Measurements from ENCODE around the gene TCTN3. TPM values are rescaled to one million over a fixed set of nuclear protein-coding genes. Genes with fewer than 3 reads are reported as not detected.

TCTN3 gene
- total RNA-seq, 1 experiment from 2014 or later, result 41.7 TPM

DNA sequence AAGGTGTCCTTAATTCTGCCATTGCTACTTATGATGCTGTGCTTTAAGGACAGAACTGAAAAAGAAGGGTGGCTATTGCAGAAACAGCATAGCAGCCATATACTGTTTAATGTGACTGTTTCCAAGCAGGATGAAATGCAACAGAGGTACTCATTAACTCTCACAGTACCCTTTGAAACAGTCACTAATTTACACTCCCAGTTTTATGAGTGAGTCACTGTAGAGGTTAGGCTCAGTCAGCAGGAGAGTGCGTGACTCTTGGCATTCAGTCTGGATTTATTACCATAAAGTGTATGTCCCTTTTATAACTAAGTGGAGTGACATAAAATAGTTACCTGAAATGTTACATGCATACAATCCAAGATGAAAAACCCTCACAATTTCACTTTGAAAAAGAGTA, 64.9 kb downstream of the TCTN3 start:
- DNase-seq (ENCODE audit: low read depth, low spot score) (no peak), ATAC-seq (no peak)
- intact Hi-C loops (cut with micrococcal nuclease), result loop anchor here (10.0 kb wide), 1 partner anchor 216 kb away; no protein-coding TSS in a partner anchor
- H2AFZ ChIP-seq (ENCODE audit: low read depth, low read length, poor library complexity, severe bottlenecking), result no peak overlapping the region
- RAD21 ChIA-PET (ENCODE audit: low non-redundant PET in 1 of 2, low total read pairs in 2 of 2, uncharacterized antibody in 2 of 2, unreplicated experiment in 2 of 2), result no interaction called here
- no peak overlapping the region for H3K9ac ChIP-seq (ENCODE audit: low read length)
- H4K20me1 ChIP-seq (ENCODE audit: insufficient read depth), result no peaks in the 10 kb centered on the region
- no peaks in the 10 kb centered on the region for H3K9me3 ChIP-seq (ENCODE audit: control insufficient read depth in 1 of 2, insufficient read depth in 1 of 2, low read depth in 1 of 2, low read length in 2 of 2)
- POLR2A ChIA-PET, result no interaction called here
- TF ChIP-seq ZNF274 (IDR thresholded peaks at IDR 0.05; ENCODE audit: low read depth, low read length), result no peak
- TF ChIP-seq TCF7L2 (IDR thresholded peaks at IDR 0.05; ENCODE audit: borderline replicate concordance, extremely low read depth, insufficient read depth, insufficient read length), result no peak
- no peak for TF ChIP-seq ZFX (IDR thresholded peaks at IDR 0.05)
- TF ChIP-seq POLR2A (IDR thresholded peaks at IDR 0.05; ENCODE audit: borderline replicate concordance, extremely low read depth, insufficient read depth, insufficient read length), result no peak
- no peak for TF ChIP-seq ELF1 (IDR thresholded peaks at IDR 0.05; ENCODE audit: borderline replicate concordance, low read depth)
- no peak for TF ChIP-seq RAD21 (IDR thresholded peaks at IDR 0.05; ENCODE audit: low read depth)
- no peak for TF ChIP-seq POLR2AphosphoS5 (IDR thresholded peaks at IDR 0.05; ENCODE audit: low read depth, low read length)
- TF ChIP-seq SRF (IDR thresholded peaks at IDR 0.05; ENCODE audit: low read depth), result no peak
- TF ChIP-seq, protein P1, sequence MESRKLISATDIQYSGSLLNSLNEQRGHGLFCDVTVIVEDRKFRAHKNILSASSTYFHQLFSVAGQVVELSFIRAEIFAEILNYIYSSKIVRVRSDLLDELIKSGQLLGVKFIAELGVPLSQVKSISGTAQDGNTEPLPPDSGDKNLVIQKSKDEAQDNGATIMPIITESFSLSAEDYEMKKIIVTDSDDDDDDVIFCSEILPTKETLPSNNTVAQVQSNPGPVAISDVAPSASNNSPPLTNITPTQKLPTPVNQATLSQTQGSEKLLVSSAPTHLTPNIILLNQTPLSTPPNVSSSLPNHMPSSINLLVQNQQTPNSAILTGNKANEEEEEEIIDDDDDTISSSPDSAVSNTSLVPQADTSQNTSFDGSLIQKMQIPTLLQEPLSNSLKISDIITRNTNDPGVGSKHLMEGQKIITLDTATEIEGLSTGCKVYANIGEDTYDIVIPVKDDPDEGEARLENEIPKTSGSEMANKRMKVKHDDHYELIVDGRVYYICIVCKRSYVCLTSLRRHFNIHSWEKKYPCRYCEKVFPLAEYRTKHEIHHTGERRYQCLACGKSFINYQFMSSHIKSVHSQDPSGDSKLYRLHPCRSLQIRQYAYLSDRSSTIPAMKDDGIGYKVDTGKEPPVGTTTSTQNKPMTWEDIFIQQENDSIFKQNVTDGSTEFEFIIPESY (IDR thresholded peaks at IDR 0.05; ENCODE audit: extremely low read depth, insufficient replicate concordance, low read length), result no peak
- TF ChIP-seq, protein P2, sequence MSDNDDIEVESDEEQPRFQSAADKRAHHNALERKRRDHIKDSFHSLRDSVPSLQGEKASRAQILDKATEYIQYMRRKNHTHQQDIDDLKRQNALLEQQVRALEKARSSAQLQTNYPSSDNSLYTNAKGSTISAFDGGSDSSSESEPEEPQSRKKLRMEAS (IDR thresholded peaks at IDR 0.05), result no peak
- no peak for TF ChIP-seq FOSL1 (IDR thresholded peaks at IDR 0.05; ENCODE audit: low read depth)
- TF ChIP-seq, protein P3, sequence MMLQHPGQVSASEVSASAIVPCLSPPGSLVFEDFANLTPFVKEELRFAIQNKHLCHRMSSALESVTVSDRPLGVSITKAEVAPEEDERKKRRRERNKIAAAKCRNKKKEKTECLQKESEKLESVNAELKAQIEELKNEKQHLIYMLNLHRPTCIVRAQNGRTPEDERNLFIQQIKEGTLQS (IDR thresholded peaks at IDR 0.05), result no peak
- no peak for TF ChIP-seq EZH2phosphoT487 (IDR thresholded peaks at IDR 0.05; ENCODE audit: borderline replicate concordance)
- TF ChIP-seq JUND (IDR thresholded peaks at IDR 0.05), result no peak
- no peak for TF ChIP-seq SIN3A (IDR thresholded peaks at IDR 0.05; ENCODE audit: low read depth)
- TF ChIP-seq SP1 (IDR thresholded peaks at IDR 0.05; ENCODE audit: low read depth), result no peak
- no peak for TF ChIP-seq EGR1 (IDR thresholded peaks at IDR 0.05; ENCODE audit: low read depth)
- no peak for TF ChIP-seq CEBPB (IDR thresholded peaks at IDR 0.05; ENCODE audit: low read depth)
- TF ChIP-seq CBX3 (IDR thresholded peaks at IDR 0.05; ENCODE audit: low read depth), result no peak
- TF ChIP-seq, protein P4, sequence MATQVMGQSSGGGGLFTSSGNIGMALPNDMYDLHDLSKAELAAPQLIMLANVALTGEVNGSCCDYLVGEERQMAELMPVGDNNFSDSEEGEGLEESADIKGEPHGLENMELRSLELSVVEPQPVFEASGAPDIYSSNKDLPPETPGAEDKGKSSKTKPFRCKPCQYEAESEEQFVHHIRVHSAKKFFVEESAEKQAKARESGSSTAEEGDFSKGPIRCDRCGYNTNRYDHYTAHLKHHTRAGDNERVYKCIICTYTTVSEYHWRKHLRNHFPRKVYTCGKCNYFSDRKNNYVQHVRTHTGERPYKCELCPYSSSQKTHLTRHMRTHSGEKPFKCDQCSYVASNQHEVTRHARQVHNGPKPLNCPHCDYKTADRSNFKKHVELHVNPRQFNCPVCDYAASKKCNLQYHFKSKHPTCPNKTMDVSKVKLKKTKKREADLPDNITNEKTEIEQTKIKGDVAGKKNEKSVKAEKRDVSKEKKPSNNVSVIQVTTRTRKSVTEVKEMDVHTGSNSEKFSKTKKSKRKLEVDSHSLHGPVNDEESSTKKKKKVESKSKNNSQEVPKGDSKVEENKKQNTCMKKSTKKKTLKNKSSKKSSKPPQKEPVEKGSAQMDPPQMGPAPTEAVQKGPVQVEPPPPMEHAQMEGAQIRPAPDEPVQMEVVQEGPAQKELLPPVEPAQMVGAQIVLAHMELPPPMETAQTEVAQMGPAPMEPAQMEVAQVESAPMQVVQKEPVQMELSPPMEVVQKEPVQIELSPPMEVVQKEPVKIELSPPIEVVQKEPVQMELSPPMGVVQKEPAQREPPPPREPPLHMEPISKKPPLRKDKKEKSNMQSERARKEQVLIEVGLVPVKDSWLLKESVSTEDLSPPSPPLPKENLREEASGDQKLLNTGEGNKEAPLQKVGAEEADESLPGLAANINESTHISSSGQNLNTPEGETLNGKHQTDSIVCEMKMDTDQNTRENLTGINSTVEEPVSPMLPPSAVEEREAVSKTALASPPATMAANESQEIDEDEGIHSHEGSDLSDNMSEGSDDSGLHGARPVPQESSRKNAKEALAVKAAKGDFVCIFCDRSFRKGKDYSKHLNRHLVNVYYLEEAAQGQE (IDR thresholded peaks at IDR 0.05; ENCODE audit: low read depth), result no peak
- H3K36me3 ChIP-seq (ENCODE audit: control insufficient read depth in 1 of 2, insufficient read depth in 2 of 2, low read length in 2 of 2), result peaks cover 30 to 55% of the 10 kb centered on the region in 2 experiments; a peak in 3 of 4 replicates
- no peaks in the 10 kb centered on the region for H3K79me2 ChIP-seq (ENCODE audit: insufficient read depth, low read length)
- CTCF ChIA-PET, result no interaction called here
- no peaks in the 10 kb centered on the region for H3K9me2 ChIP-seq (ENCODE audit: insufficient read depth)
- no peak overlapping the region for H3K4me2 ChIP-seq (ENCODE audit: low read length)
- no TSS peak for BruUV-seq (replicated peaks)
- H3K4me3 ChIP-seq (replicated peaks in 1 of 2; ENCODE audit: low read depth in 1 of 2, low read length in 2 of 2), result no peak overlapping the region
- no peak overlapping the region for H3K27ac ChIP-seq (ENCODE audit: low read depth, low read length)
- H3K27me3 ChIP-seq (ENCODE audit: insufficient read depth, low read length), result no peaks in the 10 kb centered on the region
- H3K4me1 ChIP-seq (ENCODE audit: control insufficient read depth in 1 of 2, insufficient read depth in 2 of 2, low read length in 2 of 2), result no peaks in the 10 kb centered on the region
